GM18505 (cell line): Measurements from ENCODE around the gene LRRIQ1.
A peak's percentile ranks its signal among the peaks of the same experiment; 100 is the strongest.
"Not testable (repeated sequence)": the region's sequence is repeated elsewhere in the genome, so short reads cannot be mapped to it uniquely, and the experiment has no call there.

Experiments
- ATAC-seq: cut with Tn5 transposase; IDR thresholded peaks from one replicate; pipeline ENCODE4 v1.9.1; 2021; ENCODE audit not compliant: unreplicated experiment
- POLR2A ChIP-seq: IDR thresholded peaks from 4 replicates; pipeline ENCODE4 v1.6.1; 2011; ENCODE audit warnings: borderline replicate concordance; ENCODE audit not compliant: insufficient read depth, insufficient read length; ENCODE audit errors: extremely low read depth

LRRIQ1 gene

DNA sequence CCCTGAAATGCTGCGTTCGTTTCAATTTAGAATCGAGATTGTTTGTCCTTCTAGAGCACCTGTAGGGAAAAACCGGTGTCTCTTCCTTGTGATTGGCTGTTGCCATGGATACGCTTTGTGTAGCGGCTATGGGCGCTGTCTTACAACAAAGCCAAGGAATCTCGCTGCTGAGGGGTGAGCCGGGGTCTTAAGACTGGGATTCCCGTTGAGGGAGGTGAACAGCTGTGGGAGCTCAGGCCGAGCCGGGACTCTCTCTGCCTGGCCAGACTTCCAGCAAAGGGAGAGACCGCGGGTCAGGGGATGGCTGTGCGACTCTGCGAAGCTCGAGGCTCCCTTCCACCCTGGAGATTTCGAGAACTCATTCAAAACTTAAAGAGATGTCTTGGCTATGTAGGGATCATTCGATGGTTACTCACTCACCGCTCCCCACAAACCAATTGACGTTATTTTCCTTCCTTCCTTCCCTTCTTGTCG lies at the start of gene LRRIQ1, which contains the start of gene TSPAN19:
Gene LRRIQ1 (plus strand): TSS at position 118 of the 474 bp plus-strand sequence. CDS start 1,826 bp downstream, outside the sequence.
Gene TSPAN19 (minus strand): TSS at position 44 of the 474 bp plus-strand sequence. CDS start 6,331 bp downstream, outside the sequence.
- TF ChIP-seq POLR2A, result no peak
- peak; percentile 98 for ATAC-seq

DNA sequence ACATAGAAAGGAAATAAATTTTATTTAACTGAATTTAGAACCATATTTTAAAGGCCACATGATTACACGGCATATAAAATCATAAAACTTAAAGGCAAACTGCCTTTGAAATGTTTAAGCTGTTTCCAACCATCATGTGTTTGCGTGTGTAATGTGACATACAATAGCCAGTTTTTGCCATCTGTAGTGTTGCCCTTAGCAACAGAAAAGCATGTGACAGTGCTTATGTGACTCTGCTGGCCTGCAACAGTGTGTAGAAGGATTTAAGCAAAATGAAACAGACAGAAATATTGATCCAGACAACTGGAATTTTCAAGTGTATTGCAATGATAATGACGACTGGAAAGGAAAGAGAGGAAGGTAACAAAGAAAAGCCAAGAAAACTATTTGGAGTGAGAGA lies 49.6 kb upstream of the LRRIQ1 start:
- TF ChIP-seq POLR2A, result no peak
- ATAC-seq, result no peak

- ATAC-seq, result no peak
- TF ChIP-seq POLR2A, result no peak
Measured at GRCh38 chr12:84994426-84994825, 41.7 kb upstream of the LRRIQ1 start.

- no peak for ATAC-seq
- no peak for TF ChIP-seq POLR2A
Measured at GRCh38 chr12:84995641-84996040, 40.5 kb upstream of the LRRIQ1 start.

- no peak for TF ChIP-seq POLR2A
- no peak for ATAC-seq
Measured at GRCh38 chr12:84996759-84997158, 39.4 kb upstream of the LRRIQ1 start.

DNA sequence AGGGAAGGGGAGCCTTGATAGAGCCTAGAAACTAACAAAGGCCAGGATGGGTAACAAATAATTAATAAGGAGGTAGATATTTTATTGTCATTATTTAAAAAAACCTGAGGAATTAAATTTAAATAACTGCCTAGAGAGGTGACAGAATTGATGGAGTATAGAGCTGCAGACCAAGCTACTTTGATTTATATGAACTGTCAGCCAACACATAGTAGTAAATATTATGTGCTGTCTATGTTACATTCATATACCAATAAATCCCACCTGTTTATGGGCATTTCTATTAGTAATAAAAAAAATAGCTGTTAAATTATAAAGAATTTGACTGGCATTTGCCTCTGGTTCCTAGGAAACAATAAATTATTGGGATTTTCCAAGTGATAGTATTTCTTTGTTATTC lies 37.8 kb upstream of the LRRIQ1 start:
- no peak for TF ChIP-seq POLR2A
- ATAC-seq, result no peak

GRCh38 chr12:85000729-85001128 lies 35.4 kb upstream of the LRRIQ1 start:
- no peak for TF ChIP-seq POLR2A
- no peak for ATAC-seq

DNA sequence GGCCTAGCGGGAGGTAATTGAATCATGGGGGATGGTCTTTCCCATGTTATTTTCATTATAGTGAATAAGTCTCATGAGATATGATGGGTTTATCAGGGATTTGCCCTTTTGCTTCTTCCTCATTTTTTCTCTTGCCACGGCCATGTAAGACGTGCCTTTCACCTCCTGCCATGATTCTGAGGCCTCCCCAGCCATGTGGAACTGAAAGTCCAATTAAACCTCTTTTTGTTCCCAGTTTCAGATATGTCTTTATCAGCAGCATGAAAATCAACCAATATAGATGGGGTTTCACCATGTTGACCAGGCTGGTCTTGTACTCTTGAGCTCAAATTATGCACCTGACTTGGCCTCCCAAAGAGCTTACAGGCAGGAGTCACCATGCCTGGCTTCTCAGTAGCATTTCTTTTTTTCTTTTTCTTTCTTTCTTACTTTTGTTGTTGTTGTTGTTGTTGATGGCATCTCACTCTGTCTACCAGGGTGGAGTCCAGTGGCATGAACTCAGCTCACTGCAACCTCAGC lies 33.3 kb upstream of the LRRIQ1 start:
- TF ChIP-seq POLR2A, result no peak

DNA sequence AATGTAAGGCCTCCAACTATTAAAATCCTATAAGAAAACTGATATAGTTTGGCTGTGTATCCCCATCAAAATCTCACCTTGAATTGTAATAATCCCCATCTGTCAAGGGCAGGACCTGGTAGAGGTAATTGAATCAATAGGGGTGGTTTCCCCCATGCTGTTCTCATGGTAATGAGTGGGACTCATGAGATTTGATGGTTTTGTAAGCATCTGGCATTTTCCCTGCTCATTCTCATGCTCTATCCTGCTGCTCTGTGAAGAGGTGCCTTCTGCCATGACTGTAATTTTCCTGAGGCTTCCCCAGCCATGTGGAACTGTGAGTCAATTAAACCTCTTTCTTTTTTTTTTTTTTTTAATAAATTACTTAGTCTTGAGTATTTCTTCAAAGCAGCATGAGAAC lies 31.9 kb upstream of the LRRIQ1 start:
- TF ChIP-seq POLR2A, result no peak
- no peak for ATAC-seq

More for the DNA sequence above, 33.3 kb upstream of the LRRIQ1 start:
- ATAC-seq, result no peak

DNA sequence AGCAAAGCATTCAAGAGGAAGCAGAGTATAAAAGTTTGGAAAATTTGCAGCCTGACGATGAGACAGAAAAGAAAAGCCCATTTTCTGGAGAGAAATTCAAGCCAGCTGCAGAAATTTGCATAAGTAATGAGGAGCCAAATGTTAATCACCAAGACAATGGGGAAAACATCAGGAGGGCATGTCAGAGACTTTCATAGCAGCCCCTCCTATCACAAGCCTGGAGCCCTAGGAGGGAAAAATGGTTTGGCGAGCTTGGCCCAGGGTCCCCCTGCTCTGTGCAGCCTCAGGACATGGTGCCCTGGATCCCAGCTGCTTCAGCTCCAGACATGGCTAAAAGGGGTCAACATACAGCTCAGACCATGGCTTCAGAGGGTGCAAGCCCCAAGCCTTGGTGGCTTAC lies 31.1 kb upstream of the LRRIQ1 start:
- ATAC-seq, result not testable (repeated sequence)

- no peak for ATAC-seq
- TF ChIP-seq POLR2A, result no peak
Measured at GRCh38 chr12:85005615-85006014, 30.5 kb upstream of the LRRIQ1 start.

GRCh38 chr12:85006206-85006605 lies 29.9 kb upstream of the LRRIQ1 start:
- TF ChIP-seq POLR2A, result no peak
- no peak for ATAC-seq

GRCh38 chr12:85007836-85008235 lies 28.3 kb upstream of the LRRIQ1 start:
- no peak for TF ChIP-seq POLR2A
- no peak for ATAC-seq

DNA sequence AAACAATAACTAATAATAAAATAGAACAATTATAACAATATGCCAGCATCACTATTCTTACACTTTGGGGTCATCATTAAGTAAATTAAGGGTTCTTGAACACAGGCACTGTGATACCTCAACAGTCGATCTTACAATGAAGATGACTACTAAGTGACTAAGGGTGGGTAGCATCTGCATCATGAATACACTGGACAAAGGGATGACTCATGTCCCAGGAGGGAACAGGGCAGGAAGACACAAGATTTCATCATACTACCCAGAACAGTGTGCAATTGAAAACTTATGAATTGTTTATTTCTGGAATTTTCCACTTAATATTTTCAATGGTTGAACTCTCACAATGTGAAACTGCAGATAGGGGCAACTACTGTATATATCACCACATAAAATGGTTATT lies 19.7 kb upstream of the LRRIQ1 start:
- ATAC-seq, result no peak
- no peak for TF ChIP-seq POLR2A

GRCh38 chr12:85017133-85017532 lies 19.0 kb upstream of the LRRIQ1 start:
- TF ChIP-seq POLR2A, result no peak
- no peak for ATAC-seq
